Globus pallidus (tissue), 1 donor: ENCODE measurements around the gene NCEH1.
"Not testable (repeated sequence)": the region's sequence is repeated elsewhere in the genome, so short reads cannot be mapped to it uniquely, and the experiment has no call there.

Experiments used
- DNase-seq: peaks from one replicate; pipeline ENCODE4 v3.0.0-alpha.2; 2015; ENCODE audit warnings: low spot score

NCEH1 gene

GRCh38 chr3:172612871-172613678 lies 97.8 kb downstream of the NCEH1 start:
- no peak for DNase-seq

DNA sequence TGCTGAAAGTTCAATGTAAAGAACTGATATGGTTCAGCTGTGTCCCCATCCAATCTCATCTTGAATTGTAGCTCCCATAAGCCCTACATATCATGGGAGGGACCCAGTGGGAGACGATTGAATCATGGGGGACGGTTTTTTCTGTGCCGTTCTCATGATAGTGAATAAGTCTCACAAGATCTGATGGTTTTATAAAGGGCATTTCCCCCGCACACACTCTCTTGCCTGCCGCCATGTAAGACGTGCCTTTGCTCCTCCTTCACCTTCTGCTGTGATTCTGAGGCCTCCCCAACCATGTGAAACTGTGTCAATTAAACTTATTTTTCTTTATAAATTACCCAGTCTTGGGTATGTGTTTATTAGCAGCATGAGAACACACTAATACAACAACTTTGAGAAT lies 101.1 kb downstream of the NCEH1 start:
- DNase-seq = no peak

- no peak for DNase-seq
Measured at GRCh38 chr3:172608575-172608974, 102.3 kb downstream of the NCEH1 start.

- no peak for DNase-seq
Measured at GRCh38 chr3:172607305-172608121, 103.4 kb downstream of the NCEH1 start.

GRCh38 chr3:172606021-172606420 lies 104.8 kb downstream of the NCEH1 start:
- DNase-seq = no peak

DNA sequence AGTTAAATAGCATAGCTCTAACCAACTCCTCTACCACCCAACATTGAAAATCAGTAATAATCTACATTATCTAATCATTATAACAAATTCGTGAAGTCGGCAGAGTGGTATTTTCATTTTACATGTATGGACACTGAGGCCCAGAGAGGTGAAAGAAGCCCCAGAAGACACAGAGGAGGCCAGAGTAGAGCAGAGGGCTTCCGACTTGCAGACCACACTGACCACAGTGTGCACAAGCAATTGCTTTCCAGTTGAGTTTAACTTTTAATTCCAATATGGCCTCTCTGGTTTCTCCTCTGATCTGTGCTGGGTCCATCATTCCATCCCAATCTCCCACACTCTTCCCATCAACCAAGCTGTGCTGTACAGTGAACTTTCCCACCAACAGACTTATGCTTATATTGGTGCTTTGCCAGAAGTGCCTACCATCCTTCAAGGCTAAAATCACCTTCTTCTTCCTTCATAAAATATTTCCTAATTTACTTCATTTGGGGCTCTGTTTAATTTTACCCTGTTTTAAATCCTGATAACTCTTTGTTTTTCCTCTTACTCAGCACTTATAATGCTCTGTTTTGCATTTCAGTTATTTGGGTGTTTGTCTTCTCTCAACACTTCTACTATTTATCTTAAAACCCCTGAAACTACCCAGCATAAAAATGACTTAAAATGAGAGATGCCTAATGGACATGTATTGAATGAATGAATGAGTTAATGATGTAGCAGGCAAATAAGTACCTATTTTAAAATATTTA lies 105.8 kb downstream of the NCEH1 start:
- DNase-seq = no peak

- DNase-seq = no peak
Measured at GRCh38 chr3:172601066-172601832, 109.6 kb downstream of the NCEH1 start.

- no peak for DNase-seq
Measured at GRCh38 chr3:172600644-172601065, 110.2 kb downstream of the NCEH1 start.

GRCh38 chr3:172598904-172599303 lies 112.0 kb downstream of the NCEH1 start:
- no peak for DNase-seq

DNA sequence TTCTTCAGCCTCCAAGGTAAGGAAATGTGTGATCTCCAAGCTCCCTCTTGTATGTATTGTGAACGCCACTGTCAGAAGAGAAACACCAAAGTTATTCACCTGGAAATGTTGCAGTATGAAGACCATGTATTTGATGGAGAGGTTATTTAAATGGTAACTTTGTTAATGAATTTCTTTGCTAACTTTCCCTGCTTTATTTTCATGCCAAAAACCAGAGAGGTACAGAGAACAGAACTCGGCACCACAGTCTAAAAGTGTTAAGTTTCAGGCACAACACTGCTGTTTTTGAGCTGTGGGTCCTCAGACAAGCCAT lies 114.5 kb downstream of the NCEH1 start:
- DNase-seq = no peak

GRCh38 chr3:172595664-172596393 lies 115.0 kb downstream of the NCEH1 start:
- peak; percentile 29 for DNase-seq

DNA sequence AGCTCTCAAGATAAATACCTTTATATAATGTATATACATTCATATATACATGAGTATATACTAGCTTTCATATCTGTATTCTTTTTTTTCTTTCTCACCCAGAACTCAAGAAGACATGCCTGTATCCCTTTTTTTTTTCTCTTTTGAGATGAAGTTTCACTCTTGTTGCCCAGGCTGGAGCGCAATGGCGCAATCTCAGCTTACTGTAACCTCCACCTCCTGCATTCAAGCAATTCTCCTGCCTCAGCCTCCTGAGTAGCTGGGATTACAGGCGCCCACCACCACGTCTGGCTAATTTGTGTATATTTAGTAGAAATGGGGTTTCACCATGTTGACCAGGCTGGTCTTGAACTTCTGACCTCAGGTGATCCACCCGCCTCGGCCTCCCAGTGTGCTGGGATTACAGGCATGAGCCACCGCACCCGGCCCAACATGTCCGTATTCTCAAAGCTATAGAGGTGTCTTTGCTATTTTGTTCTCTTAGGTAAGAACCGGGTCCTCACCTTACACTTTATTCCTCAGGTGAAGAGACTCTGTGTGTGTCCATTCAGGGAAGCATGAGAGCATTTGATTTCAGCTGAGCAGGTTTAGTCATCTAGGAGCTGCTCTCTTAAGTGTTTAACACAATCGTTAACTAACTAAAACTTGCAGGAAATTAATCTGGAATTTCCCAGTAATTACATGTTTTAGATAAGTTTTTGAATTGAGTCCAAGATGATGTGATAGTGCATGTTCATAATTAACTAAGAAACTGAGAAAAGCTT lies 115.8 kb downstream of the NCEH1 start:
- DNase-seq = not testable (repeated sequence)

- no peak for DNase-seq
Measured at GRCh38 chr3:172592898-172593669, 117.8 kb downstream of the NCEH1 start.

DNA sequence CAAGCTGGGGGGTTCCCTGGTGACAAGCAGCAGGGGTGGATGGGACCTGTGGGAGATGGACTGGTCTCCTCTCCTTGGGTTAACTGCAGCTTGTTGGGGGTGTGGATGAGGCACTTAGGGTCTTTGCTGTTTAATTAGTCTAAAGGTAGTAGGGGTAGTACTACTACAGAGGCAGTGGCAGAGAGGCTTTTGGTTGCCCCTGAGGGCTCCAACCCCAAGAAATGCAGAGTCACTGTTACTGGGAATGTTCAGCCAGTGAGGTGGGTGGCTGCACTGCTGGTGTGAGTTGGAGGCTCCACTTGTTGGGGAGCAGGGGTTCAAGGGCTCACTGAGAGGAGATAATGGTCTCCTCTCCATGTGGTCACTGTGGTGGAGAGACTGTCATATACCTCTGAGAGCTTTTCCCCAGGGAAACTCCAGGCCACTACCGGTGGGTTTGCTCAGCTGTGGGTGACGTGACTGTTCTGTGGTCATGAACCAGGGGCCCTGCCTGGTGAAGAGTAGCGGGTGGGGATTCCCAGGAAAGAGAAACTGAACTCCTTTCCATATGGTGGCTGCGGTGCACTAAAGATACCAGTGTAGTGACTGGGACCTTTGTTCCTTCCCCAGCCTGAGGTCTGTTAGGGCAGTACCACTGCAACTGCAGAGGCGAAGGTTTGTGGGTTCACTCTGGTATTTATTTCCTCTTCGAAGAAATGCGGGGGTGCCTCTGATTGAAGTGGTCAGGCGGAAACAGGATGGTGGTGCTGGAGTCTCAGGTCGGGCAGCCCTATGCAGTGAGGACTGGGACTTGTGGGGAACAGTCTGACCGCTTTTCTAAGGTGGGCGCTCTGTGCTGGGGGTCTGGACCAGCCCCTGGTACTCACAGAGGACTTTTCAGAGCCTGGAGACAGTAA lies 118.7 kb downstream of the NCEH1 start:
- no peak for DNase-seq

DNA sequence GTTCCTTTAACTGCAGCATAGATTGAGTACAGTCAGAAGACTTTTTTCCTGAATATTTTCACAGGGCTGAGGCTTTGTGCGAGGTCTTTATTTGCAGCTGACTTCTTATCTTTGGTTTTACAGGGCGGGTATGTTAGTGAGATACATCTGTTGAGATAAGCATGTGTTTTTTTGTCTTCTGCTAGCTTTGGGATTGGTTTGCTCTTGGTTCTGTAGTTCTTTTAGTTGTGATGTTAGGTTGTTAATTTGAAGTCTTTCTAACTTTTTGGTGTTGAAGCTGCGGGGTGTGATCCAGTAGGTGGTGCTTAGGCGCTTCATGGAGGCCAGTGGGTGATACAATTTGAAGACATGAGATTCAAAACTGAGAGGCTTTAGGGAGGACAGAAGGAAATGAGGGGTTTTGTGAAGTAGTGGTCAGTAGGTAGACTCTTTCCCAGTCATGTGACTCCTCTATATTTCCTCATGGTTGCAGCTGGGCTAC lies 119.7 kb downstream of the NCEH1 start:
- DNase-seq = no peak

DNA sequence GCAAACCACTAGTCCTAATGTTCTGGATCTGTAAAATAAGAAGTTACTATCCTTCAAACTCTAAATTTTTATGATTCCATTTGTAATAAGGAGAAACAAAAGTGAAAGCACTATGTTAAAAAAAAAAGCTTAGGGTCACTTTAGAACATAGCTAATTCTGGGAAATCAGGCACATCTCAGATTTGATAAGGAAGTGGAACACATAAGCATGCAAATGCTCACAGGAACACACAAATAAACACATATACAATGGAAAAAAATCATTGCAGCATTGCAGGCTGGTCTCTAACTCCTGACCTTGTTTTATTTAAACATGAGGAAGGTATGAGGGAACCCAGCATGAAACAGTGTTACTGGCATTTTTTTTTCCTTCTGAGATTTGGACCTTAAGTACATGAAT lies 124.4 kb downstream of the NCEH1 start:
- no peak for DNase-seq

DNA sequence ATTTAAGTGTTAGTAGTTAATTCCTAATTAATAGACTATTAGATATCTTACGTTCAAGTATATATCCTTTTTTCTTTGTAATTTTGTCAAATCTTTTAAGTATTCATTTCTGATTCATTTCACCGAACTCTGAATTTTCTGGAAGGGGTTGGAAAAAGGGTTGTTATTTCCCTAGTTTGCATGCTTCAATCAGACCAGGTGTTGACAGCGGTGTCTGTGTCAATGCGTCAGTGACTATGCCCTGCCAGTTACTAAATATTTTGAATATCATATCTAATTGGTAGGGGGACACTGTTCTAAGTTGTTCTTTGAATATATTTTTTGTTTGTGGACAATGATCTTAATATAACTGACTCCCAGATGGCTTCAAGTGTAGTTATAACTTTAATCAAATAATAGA lies 124.9 kb downstream of the NCEH1 start:
- DNase-seq = no peak

- no peak for DNase-seq
Measured at GRCh38 chr3:172582712-172583111, 128.2 kb downstream of the NCEH1 start.
